HL-60 (cell line): Measurements from ENCODE around the gene USP44.

Source experiments
- POLR2AphosphoS5 ChIP-seq: IDR thresholded peaks from 2 replicates; pipeline ENCODE4 v1.6.1; 2012; ENCODE audit warnings: low read depth
- TF ChIP-seq, protein P1 (sequence below): IDR thresholded peaks from one replicate; pipeline ENCODE4 v1.5.1; 2011; ENCODE audit warnings: low read length, control low read depth, inconsistent platforms; ENCODE audit not compliant: insufficient read depth

DNA sequence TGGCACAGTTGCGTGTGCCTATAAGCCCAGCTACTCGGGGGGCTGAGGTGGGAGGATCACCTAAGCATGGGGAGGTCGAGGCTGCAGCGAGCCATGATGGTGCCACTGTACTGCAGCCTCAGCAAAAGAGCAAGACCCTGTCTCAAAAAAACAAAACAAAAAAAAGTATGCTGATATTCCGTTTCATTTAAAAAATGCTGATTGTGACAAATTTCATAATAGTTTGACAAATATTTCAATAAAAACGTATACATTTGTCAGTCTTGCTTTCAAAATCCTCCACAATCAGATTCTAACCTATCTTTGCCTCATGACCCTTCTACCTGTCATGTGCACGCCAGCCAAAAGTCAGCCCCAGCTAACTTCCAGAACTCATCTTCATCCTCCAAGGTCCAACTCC is 9.8 kb downstream of the USP44 start:
- TF ChIP-seq, protein P1, sequence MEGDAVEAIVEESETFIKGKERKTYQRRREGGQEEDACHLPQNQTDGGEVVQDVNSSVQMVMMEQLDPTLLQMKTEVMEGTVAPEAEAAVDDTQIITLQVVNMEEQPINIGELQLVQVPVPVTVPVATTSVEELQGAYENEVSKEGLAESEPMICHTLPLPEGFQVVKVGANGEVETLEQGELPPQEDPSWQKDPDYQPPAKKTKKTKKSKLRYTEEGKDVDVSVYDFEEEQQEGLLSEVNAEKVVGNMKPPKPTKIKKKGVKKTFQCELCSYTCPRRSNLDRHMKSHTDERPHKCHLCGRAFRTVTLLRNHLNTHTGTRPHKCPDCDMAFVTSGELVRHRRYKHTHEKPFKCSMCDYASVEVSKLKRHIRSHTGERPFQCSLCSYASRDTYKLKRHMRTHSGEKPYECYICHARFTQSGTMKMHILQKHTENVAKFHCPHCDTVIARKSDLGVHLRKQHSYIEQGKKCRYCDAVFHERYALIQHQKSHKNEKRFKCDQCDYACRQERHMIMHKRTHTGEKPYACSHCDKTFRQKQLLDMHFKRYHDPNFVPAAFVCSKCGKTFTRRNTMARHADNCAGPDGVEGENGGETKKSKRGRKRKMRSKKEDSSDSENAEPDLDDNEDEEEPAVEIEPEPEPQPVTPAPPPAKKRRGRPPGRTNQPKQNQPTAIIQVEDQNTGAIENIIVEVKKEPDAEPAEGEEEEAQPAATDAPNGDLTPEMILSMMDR, result no peak
- no peak for TF ChIP-seq POLR2AphosphoS5
